ENCODE results near the gene XYLT1. TPM values are rescaled to one million over a fixed set of nuclear protein-coding genes. Genes with fewer than 3 reads are reported as not detected.

Gene XYLT1
- total and polyA plus RNA-seq, 2 of the 13 experiments (the other 11 are each of a cell fraction or from before 2014, with no cell fraction given), result not detected

GRCh38 chr16:17063201-17064139, 407.3 kb downstream of the XYLT1 start:
- CTCF ChIA-PET (ENCODE audit: low intra/inter-chr PET ratio, low total read pairs), result no interaction called here
- Histone ChIP-seq H2AFZ (ENCODE audit: low read length) (no peak overlapping the region), H3K27me3 (ENCODE audit: control insufficient read depth in 1 of 2, insufficient read depth in 2 of 2, low read length in 2 of 2) (peaks cover 0 to 2% of the 10 kb centered on the region in 2 experiments; a peak in 1 of 5 replicates), H3K9ac (ENCODE audit: insufficient read depth, low read depth, low read length) (no peak overlapping the region), H3K27ac (ENCODE audit: extremely low read length, insufficient read depth, low read length) (no peak overlapping the region), H3K79me2 (ENCODE audit: insufficient read depth, low read length) (no peaks in the 10 kb centered on the region), H3K9me3 (ENCODE audit: low read length) (no peaks in the 10 kb centered on the region), H4K20me1 (ENCODE audit: insufficient read depth, low read length) (no peaks in the 10 kb centered on the region), H3K4me2 (ENCODE audit: low read depth, low read length) (no peak overlapping the region), H3K36me3 (replicated peaks in 1 of 2; ENCODE audit: control insufficient read depth in 1 of 2, insufficient read depth in 2 of 2, low read length in 2 of 2) (no peaks in the 10 kb centered on the region), H3K4me1 (ENCODE audit: insufficient read depth, low read length) (no peaks in the 10 kb centered on the region), H3K4me3 (replicated peaks in 1 of 3; ENCODE audit: insufficient read depth in 1 of 3, low read depth in 2 of 3, low read length in 3 of 3) (no peak overlapping the region)
- no peak for FAIRE-seq
- no peak for DNase-seq (ENCODE audit: low spot score)
- in situ Hi-C loops (cut with HindIII; ENCODE audit: extremely low pct_ligation_motif_present, low pct_unique_long_range_greater_than_20kb) (no loop called here), intact Hi-C loops (cut with micrococcal nuclease; ENCODE audit: unreplicated experiment) (no loop called here)
- no peak for TF ChIP-seq NRL (CRISPR knock-in tag; IDR thresholded peaks at IDR 0.05; ENCODE audit: borderline replicate concordance)
- no peak for TF ChIP-seq TCF12 (IDR thresholded peaks at IDR 0.05)
- no peak for TF ChIP-seq TCF12 (CRISPR knock-in tag; IDR thresholded peaks at IDR 0.05)
- no peak for TF ChIP-seq BORCS8-MEF2B (CRISPR knock-in tag; IDR thresholded peaks at IDR 0.05)
- TF ChIP-seq ZNF598 (CRISPR knock-in tag; IDR thresholded peaks at IDR 0.05; ENCODE audit: borderline replicate concordance), result no peak
- no peak for TF ChIP-seq ZSCAN9 (CRISPR knock-in tag; IDR thresholded peaks at IDR 0.05; ENCODE audit: borderline replicate concordance)
- no peak for TF ChIP-seq ZNF430 (CRISPR knock-in tag; IDR thresholded peaks at IDR 0.05)
- TF ChIP-seq ZSCAN5A (CRISPR knock-in tag; IDR thresholded peaks at IDR 0.05; ENCODE audit: borderline replicate concordance), result no peak
- TF ChIP-seq RFX5 (IDR thresholded peaks at IDR 0.05; ENCODE audit: low read depth, low read length), result no peak
- TF ChIP-seq SYNCRIP (IDR thresholded peaks at IDR 0.05; ENCODE audit: insufficient read depth, low read depth, low read length), result no peak
- no peak for ATAC-seq
- POLR2A ChIA-PET, result no interaction called here
- WGBS (ENCODE audit: low lambda C conversion rate), result 7% methylated on average over 11 of the region's 11 CpGs
- BruUV-seq (replicated peaks), result no TSS peak

Data from HepG2 (cell line).